Keratinocyte (primary cell): ENCODE results near the gene ZNF541.

Experiments
- EZH2 ChIP-seq: IDR thresholded peaks from one replicate; pipeline ENCODE4 v1.6.1; 2012; ENCODE audit warnings: inconsistent platforms, mild to moderate bottlenecking, low read length, moderate library complexity
- TF ChIP-seq, protein P1 (sequence below), 3 experiments: IDR thresholded peaks in 1 of 3; conservative IDR thresholded peaks in 1 of 3; optimal IDR thresholded peaks in 1 of 3; 2 replicates in 2 of 3; 3 replicates in 1 of 3; pipeline versions ENCODE3 to v1.5.1; 2011; ENCODE audit warnings: low read length in 3 of 3, mild to moderate bottlenecking in 3 of 3, moderate library complexity in 2 of 3, control low read depth in 1 of 3, inconsistent platforms in 1 of 3; ENCODE audit not compliant: insufficient read depth in 2 of 3; ENCODE audit errors: extremely low read depth in 1 of 3

DNA sequence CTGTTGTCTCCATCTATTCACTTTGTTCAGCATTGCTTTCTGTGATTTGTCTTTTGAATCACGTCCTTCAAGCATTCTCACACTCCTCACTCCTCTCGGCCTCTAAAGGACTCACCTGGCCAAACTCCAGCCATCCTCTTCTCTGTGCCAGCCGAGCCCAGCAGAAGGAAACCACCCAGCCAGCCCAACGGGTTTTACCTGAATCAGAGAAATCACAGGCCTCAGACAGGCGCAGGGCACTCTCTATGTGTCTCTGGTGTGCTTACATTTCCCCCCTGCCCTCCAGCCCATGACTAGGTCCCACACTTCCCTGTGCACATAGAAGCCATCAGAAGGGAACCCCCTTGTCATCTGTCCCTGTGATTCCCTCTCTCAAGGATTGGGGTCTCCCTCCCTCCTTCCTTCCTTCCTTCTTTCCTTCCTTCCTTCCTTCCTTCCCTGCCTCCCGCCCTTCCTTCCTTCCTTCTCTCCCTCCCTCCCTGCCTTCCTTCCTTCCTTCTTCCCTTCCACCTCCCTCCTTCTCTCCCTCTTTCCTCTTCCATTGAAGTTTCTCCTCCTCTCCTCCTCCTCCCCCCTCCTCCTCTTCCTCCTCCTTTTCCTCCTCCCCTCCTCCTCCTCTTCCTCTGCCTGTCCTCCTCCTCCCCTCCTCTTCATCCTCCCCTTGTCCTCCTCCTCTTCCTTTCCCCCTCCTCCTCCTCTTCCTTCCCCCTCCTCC is 8.8 kb upstream of the ZNF541 start:
- TF ChIP-seq EZH2, result no peak
- TF ChIP-seq, protein P1, sequence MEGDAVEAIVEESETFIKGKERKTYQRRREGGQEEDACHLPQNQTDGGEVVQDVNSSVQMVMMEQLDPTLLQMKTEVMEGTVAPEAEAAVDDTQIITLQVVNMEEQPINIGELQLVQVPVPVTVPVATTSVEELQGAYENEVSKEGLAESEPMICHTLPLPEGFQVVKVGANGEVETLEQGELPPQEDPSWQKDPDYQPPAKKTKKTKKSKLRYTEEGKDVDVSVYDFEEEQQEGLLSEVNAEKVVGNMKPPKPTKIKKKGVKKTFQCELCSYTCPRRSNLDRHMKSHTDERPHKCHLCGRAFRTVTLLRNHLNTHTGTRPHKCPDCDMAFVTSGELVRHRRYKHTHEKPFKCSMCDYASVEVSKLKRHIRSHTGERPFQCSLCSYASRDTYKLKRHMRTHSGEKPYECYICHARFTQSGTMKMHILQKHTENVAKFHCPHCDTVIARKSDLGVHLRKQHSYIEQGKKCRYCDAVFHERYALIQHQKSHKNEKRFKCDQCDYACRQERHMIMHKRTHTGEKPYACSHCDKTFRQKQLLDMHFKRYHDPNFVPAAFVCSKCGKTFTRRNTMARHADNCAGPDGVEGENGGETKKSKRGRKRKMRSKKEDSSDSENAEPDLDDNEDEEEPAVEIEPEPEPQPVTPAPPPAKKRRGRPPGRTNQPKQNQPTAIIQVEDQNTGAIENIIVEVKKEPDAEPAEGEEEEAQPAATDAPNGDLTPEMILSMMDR (optimal IDR thresholded peaks at IDR 0.05 in 1 of 3, IDR thresholded peaks at IDR 0.05 in 1 of 3, conservative IDR thresholded peaks at IDR 0.05 in 1 of 3; ENCODE audit: extremely low read depth in 1 of 3, insufficient read depth in 2 of 3, low read length in 3 of 3), result no peak
